Small intestine (tissue), 7 donors: Measurements from ENCODE around the gene OLFM4. TPM values are rescaled to one million over a fixed set of nuclear protein-coding genes. Genes with fewer than 3 reads are reported as not detected.

Source experiments
- DNase-seq, 2 donors: peaks; one replicate each; pipeline versions ENCODE4 v3.0.0 to v3.0.0-alpha.2; 2013
- FAIRE-seq: peaks from 2 replicates; lab custom pipeline; 2012; peaks lifted over from hg19 to GRCh38; lab: Jason Lieb, UNC
- H3K27ac ChIP-seq, 3 donors: one replicate each; pipeline ENCODE4 v1.5.1; 2013; ENCODE audit warnings: low read length in 2 of 3, mild to moderate bottlenecking in 2 of 3, control low read depth in 1 of 3, inconsistent platforms in 1 of 3, low read depth in 1 of 3, moderate library complexity in 1 of 3
- H3K27me3 ChIP-seq, 3 donors: one replicate each; pipeline ENCODE4 v1.6.1; 2013; ENCODE audit warnings: low read length in 3 of 3, inconsistent platforms in 1 of 3; ENCODE audit not compliant: control insufficient read depth in 3 of 3, insufficient read depth in 3 of 3
- H3K36me3 ChIP-seq, 3 donors: one replicate each; pipeline ENCODE4 v1.6.1; 2013; ENCODE audit warnings: low read length in 3 of 3, inconsistent platforms in 1 of 3, low read depth in 1 of 3, mild to moderate bottlenecking in 1 of 3, moderate library complexity in 1 of 3; ENCODE audit not compliant: control insufficient read depth in 3 of 3, insufficient read depth in 2 of 3
- H3K4me1 ChIP-seq, 3 donors: one replicate each; pipeline ENCODE4 v1.6.1; 2013; ENCODE audit warnings: low read length in 2 of 3, inconsistent platforms in 1 of 3, low read depth in 1 of 3, mild to moderate bottlenecking in 1 of 3, moderate library complexity in 1 of 3; ENCODE audit not compliant: control insufficient read depth in 3 of 3, insufficient read depth in 2 of 3
- H3K4me3 ChIP-seq, 3 donors: one replicate each; pipeline ENCODE4 v1.5.1; 2013; ENCODE audit warnings: low read length in 3 of 3, control low read depth in 1 of 3, inconsistent platforms in 1 of 3, low read depth in 1 of 3, mild to moderate bottlenecking in 1 of 3, moderate library complexity in 1 of 3
- H3K9me3 ChIP-seq, 2 donors: one replicate each; pipeline ENCODE4 v1.6.1; 2013; ENCODE audit warnings: low read depth in 1 of 2, low read length in 1 of 2; ENCODE audit not compliant: control insufficient read depth in 2 of 2, insufficient read depth in 1 of 2
- WGBS, 3 donors: extraction: QIAGEN DNeasy Blood & Tissue Kit; methylation state at CpG; one replicate each; pipeline ENCODE4 v1.1.7; 2013; 5-methylcytosine and 5-hydroxymethylcytosine counted together
- polyA plus RNA-seq, 4 donors: library from polyadenylated mRNA; stranded (reverse) in 3 of 4; unstranded in 1 of 4; fragments of 200-250 nt in 3 of 4; fragments of 120-200 nt in 1 of 4; gene quantifications; one replicate each; pipeline versions ENCODE4 v1.2.1 to v1.2.3, GENCODE V29; 2013
- donor health status: healthy with polysubstance abuse.
- donor health status: control.
- donor health status: control.
- donor health status: Bipolar disorder and iron deficiency.
- donor health status: healthy.

OLFM4 gene
- polyA plus RNA-seq, 4 donors, result 1.2 to 7,751 (median 72.9) TPM

DNA sequence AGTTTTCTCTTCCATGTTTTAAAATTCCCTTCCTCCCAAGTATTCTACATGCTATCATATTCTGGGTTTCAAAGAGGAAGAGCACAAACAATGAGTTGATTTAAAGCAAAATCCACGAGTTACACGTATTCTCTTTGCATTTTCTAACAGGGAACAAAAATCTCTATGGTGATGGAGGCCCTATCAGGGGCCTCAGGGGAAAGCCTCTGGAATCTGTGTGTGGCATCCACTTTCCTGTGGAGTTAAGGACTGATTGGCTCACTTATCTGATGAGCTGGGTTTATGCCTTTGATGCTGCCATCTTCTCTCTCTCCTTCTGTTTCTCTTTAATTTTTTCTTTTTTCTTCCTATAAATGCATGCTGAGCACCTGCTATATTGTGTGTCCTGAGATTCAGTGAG lies 14.8 kb downstream of the OLFM4 start:
- FAIRE-seq, result no peak
- peaks cover 0 to 2% (median 0%) of the 10 kb centered on the region in 3 donors for H3K4me1 ChIP-seq
- 11 to 44% (median 26%) methylated on average over 2 of the region's 2 CpGs for WGBS, 3 donors
- no peaks in the 10 kb centered on the region for H3K27me3 ChIP-seq
- H3K27ac ChIP-seq, result no peak overlapping the region
- no peaks in the 10 kb centered on the region for H3K36me3 ChIP-seq
- no peak for DNase-seq
- H3K9me3 ChIP-seq, result no peaks in the 10 kb centered on the region
- no peak overlapping the region for H3K4me3 ChIP-seq

DNA sequence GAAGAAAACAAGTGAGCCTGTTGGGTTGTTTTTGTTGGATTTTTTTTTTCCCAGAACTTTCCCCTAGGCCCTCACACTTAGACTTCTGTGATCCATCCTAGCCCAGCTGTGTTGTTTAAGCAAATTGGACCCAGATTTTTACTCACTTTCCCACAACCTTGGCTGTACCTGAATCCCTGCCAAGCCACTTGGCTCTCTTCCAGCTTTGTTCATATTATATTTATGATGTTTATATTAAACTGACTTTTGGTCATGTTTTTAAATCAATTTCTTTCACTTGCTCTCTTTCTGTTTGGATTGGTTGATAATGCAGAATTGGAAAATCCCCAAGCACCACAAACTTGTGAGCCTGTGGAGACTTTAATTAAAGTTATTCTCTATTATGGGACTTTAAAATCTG lies 16.6 kb downstream of the OLFM4 start:
- FAIRE-seq (no peak), DNase-seq (peak in 1 of 2 donors; percentile 31)
- Histone ChIP-seq H3K27ac (peak overlapping the region in 1 of 3 donors; percentile 4), H3K27me3 (no peaks in the 10 kb centered on the region), H3K36me3 (no peaks in the 10 kb centered on the region), H3K4me3 (no peak overlapping the region), H3K9me3 (no peaks in the 10 kb centered on the region), H3K4me1 (peaks cover 0 to 2% (median 0%) of the 10 kb centered on the region in 3 donors)

DNA sequence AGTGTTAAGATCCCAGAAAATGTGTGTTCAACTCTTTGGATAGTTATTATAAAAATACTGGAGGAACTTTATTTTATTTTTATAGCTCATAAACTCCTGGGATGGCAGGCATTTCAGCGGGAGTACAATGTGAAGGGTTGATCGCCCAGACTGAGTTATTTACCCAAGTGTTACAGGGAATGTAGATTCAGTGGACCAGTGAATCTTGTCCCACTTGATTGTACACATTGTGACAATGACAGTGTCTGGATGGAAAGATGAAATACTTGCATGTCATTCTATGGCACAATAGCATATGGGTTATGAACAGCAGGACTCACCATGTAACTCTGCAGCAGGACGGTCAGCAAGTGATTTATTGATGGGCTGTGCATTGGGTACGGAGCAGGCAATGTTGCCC lies 20.3 kb downstream of the OLFM4 start:
- peaks cover 0 to 4% (median 0%) of the 10 kb centered on the region in 3 donors for H3K4me1 ChIP-seq
- H3K27ac ChIP-seq, result no peak overlapping the region
- no peak for FAIRE-seq
- DNase-seq, result no peak
- no peaks in the 10 kb centered on the region for H3K27me3 ChIP-seq
- H3K36me3 ChIP-seq, result no peaks in the 10 kb centered on the region
- H3K4me3 ChIP-seq, result no peak overlapping the region
- WGBS, 3 donors, result 48 to 76% (median 60%) methylated on average over 4 of the region's 4 CpGs
- H3K9me3 ChIP-seq, result no peaks in the 10 kb centered on the region

DNA sequence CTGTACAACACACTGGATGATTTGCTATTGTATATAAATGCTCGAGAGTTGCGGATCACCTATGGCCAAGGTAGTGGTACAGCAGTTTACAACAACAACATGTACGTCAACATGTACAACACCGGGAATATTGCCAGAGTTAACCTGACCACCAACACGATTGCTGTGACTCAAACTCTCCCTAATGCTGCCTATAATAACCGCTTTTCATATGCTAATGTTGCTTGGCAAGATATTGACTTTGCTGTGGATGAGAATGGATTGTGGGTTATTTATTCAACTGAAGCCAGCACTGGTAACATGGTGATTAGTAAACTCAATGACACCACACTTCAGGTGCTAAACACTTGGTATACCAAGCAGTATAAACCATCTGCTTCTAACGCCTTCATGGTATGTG lies 21.5 kb downstream of the OLFM4 start:
- no peaks in the 10 kb centered on the region for H3K27me3 ChIP-seq
- no peaks in the 10 kb centered on the region for H3K9me3 ChIP-seq
- H3K36me3 ChIP-seq, result no peaks in the 10 kb centered on the region
- peaks cover 0 to 4% (median 0%) of the 10 kb centered on the region in 3 donors for H3K4me1 ChIP-seq
- DNase-seq (peak in 1 of 2 donors; percentile 5), FAIRE-seq (no peak)
- no peak overlapping the region for H3K4me3 ChIP-seq
- no peak overlapping the region for H3K27ac ChIP-seq
- 41 to 72% (median 61%) methylated on average over 7 of the region's 7 CpGs for WGBS, 3 donors

DNA sequence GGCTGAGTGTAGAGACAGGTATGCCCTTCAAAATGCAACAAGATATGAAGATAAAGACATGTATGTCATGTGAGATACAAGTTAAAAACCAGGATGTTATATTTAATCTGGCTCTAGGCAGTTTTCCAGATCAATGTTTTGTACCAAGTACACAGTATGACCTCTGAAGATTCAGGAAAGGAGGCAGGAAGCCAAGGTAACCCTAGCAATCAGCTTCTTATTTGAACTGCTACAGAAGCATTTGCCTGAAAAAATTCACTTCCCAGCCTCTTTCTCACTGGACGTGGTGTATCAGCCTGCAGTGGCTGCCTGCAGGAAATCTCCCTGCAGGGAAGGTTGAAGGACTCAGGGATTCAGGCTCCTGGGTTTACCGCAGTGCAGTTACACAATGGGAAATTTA lies 24.1 kb downstream of the OLFM4 start:
- WGBS, 3 donors, result 29 to 39% (median 32%) methylated on average over 2 of the region's 2 CpGs
- Histone ChIP-seq H3K36me3 (no peaks in the 10 kb centered on the region), H3K4me1 (peaks cover 0 to 2% (median 0%) of the 10 kb centered on the region in 3 donors), H3K9me3 (no peaks in the 10 kb centered on the region), H3K27ac (no peak overlapping the region), H3K27me3 (peaks cover 0 to 3% (median 0%) of the 10 kb centered on the region in 3 donors), H3K4me3 (no peak overlapping the region)
- no peak for FAIRE-seq
- DNase-seq, result peak in 1 of 2 donors; percentile 16

DNA sequence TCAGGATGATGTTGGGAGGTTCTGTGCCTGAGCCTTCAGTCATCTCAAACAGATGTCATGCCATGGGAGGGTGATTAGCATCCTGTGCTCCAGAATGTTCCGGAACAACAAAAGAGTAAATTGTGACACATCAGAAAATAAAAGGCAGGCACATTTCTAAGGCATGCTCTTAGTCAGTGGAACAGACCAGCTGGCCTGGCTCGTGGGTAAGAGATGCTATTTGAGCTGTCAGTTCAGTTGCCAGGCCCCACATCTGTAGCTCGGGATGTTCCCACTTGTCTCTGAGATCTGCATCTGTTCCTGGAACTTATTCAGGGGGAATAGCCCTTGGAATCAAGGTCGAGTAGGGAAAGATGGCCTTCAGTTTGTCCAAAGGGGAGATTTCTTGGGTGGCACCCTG lies 26.0 kb downstream of the OLFM4 start:
- Histone ChIP-seq H3K4me1 (peaks cover 0 to 2% (median 0%) of the 10 kb centered on the region in 3 donors), H3K4me3 (no peak overlapping the region), H3K27ac (no peak overlapping the region), H3K9me3 (no peaks in the 10 kb centered on the region), H3K27me3 (peaks cover 0 to 3% (median 0%) of the 10 kb centered on the region in 3 donors), H3K36me3 (no peaks in the 10 kb centered on the region)
- FAIRE-seq (no peak), DNase-seq (peak in 1 of 2 donors; percentile 7)
- WGBS, 3 donors, result 30 to 38% (median 35%) methylated on average over 4 of the region's 4 CpGs

DNA sequence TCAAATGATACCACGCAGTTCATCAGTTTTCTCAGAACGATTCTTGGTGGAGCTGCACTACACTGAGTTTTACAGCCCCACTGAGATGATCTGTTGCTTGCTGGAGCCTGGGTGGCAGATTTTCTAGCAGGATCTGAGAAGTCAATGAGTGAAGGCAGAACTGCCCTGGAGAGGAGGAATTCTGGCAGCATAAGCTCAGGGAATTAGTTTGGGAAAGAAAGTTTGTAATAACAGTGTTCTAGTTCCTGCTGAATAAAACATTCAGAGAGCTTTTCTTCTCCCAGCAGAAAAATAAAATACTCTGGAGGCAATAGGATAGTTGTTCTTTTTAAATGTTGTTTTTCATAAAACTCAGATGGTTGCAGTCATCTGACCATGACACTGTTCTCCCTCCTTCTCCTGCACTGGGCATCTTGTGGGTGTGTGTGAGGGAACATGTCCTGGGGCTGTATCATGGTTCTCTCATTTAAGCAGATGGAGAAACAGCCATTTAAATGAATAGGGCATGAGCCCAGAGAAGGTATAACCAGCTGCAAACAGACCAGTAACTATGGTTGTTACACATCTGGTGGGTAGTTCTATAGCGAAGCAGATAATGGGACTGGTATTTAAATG lies 29.6 kb downstream of the OLFM4 start:
- 78 to 83% (median 80%) methylated on average over 3 of the region's 3 CpGs for WGBS, 3 donors
- DNase-seq (no peak), FAIRE-seq (no peak)
- no peak overlapping the region for H3K4me3 ChIP-seq
- peaks cover 0 to 3% (median 0%) of the 10 kb centered on the region in 3 donors for H3K27me3 ChIP-seq
- no peaks in the 10 kb centered on the region for H3K36me3 ChIP-seq
- H3K9me3 ChIP-seq, result no peaks in the 10 kb centered on the region
- H3K27ac ChIP-seq, result no peak overlapping the region
- H3K4me1 ChIP-seq, result no peaks in the 10 kb centered on the region

DNA sequence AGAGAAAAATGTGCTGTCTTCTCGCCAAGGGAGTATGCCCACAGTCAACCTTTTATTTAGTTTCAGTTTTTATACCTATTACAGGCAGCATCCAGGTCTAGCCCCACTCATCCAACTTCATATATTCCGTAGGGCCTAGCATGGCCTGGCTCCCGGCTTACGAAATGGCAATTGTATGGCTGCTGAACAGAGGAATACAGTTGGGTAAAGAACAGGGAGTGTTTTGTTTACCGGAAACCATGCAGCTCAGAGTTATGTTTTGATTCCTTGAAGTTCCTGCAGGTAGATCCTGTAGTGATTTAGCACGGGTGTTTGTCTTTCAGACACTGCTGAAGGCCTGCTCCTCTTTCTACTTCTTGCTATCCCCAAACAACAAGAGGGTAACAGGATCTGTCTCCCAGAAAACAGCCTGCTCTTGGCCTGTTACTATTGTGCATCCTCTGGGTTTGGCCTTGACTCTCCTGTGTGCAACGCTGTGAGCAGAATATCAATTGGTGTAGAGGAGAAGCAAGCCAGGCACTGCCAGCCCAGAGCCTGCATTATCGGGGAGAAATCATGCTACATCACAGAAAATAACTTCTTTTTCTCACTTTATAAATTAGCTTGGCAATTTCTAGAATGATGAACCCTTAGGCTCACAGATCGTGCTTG lies 32.4 kb downstream of the OLFM4 start:
- Histone ChIP-seq H3K36me3 (no peaks in the 10 kb centered on the region), H3K27me3 (peaks cover 0 to 3% (median 0%) of the 10 kb centered on the region in 3 donors), H3K4me1 (no peaks in the 10 kb centered on the region), H3K27ac (no peak overlapping the region), H3K4me3 (no peak overlapping the region), H3K9me3 (no peaks in the 10 kb centered on the region)
- DNase-seq, result peak in 1 of 2 donors; percentile 5
- WGBS, 3 donors, result 77 to 82% (median 77%) methylated on average over 9 of the region's 9 CpGs
- FAIRE-seq, result no peak
